Endothelial cell of umbilical vein (primary cell): ENCODE results near the gene ARHGEF28. TPM values are rescaled to one million over a fixed set of nuclear protein-coding genes. Genes with fewer than 3 reads are reported as not detected.

Experiments
- BruUV-seq: library from RNA; stranded (reverse); fragments of 400-500 nt; replicated peaks from 2 replicates; lab custom pipeline; 2021; lab: Mats Ljungman, UMichigan
- CTCF ChIA-PET: fragments of 300-600, 350-600 bp; sonication (Branson Sonifier 250); formaldehyde crosslinking; loops from one replicate; lab custom pipeline; 2021; ENCODE audit warnings: antibody characterized with exemption, inconsistent platforms; lab: Charles Lee
- POLR2A ChIA-PET: fragments of 300-600, 350-600 bp; sonication (Branson Sonifier 250); formaldehyde crosslinking; loops from one replicate; lab custom pipeline; 2021; ENCODE audit warnings: antibody characterized with exemption, inconsistent platforms; lab: Charles Lee
- DNase-seq: peaks from one replicate; pipeline ENCODE4 v3.0.0-alpha.2; 2011; ENCODE audit warnings: low read depth, low spot score
- FAIRE-seq: peaks from 2 replicates; lab custom pipeline; 2011; peaks lifted over from hg19 to GRCh38; lab: Jason Lieb, UNC
- H2AFZ ChIP-seq: 2 replicates; pipeline ENCODE4 v1.6.0; 2012; ENCODE audit warnings: low read depth, low read length, control low read depth, inconsistent platforms
- H3K27ac ChIP-seq: 2 replicates; pipeline ENCODE4 v1.5.1; 2011; ENCODE audit warnings: low read depth, mild to moderate bottlenecking, control low read depth, low read length, moderate library complexity; ENCODE audit not compliant: insufficient read depth
- H3K27me3 ChIP-seq, 2 experiments: 2 replicates each; pipeline versions ENCODE4 v1.6.0 to v1.6.1; 2011; ENCODE audit warnings: low read length in 2 of 2, mixed read lengths in 1 of 2; ENCODE audit not compliant: control insufficient read depth in 2 of 2, insufficient read depth in 2 of 2
- H3K36me3 ChIP-seq, 2 experiments: 2 replicates in 1 of 2; 3 replicates in 1 of 2; pipeline ENCODE4 v1.5.1; 2011; ENCODE audit warnings: low read length in 2 of 2, mild to moderate bottlenecking in 1 of 2, moderate library complexity in 1 of 2; ENCODE audit not compliant: control insufficient read depth in 2 of 2, insufficient read depth in 2 of 2; ENCODE audit errors: extremely low read depth in 1 of 2
- H3K4me1 ChIP-seq: 3 replicates; pipeline ENCODE4 v1.5.1; 2011; ENCODE audit warnings: mild to moderate bottlenecking, low read length; ENCODE audit not compliant: control insufficient read depth, insufficient read depth; ENCODE audit errors: extremely low read depth
- H3K4me2 ChIP-seq: 2 replicates; pipeline ENCODE4 v1.6.1; 2011; ENCODE audit warnings: low read length, control low read depth, mixed read lengths; ENCODE audit not compliant: insufficient read depth
- H3K4me3 ChIP-seq, 3 experiments: fragments of 200-600 bp in 1 of 3; sonication (generic), shearing (Covaris generic) in 1 of 3; replicated peaks in 1 of 3; 2 replicates each; pipeline ENCODE4 v1.5.1; 2011 to 2016; ENCODE audit warnings: control low read depth in 3 of 3, low read length in 3 of 3, mild to moderate bottlenecking in 2 of 3, inconsistent platforms in 1 of 3, low read depth in 1 of 3, moderate library complexity in 1 of 3; ENCODE audit not compliant: insufficient read depth in 1 of 3
- H3K79me2 ChIP-seq: 2 replicates; pipeline ENCODE4 v1.6.0; 2012; ENCODE audit warnings: low read length, inconsistent platforms; ENCODE audit not compliant: control insufficient read depth, insufficient read depth
- H3K9ac ChIP-seq: replicated peaks from 2 replicates; pipeline ENCODE3; 2011; ENCODE audit warnings: low read length, control low read depth; ENCODE audit not compliant: insufficient read depth; ENCODE audit errors: extremely low read depth
- H3K9me1 ChIP-seq: replicated peaks from 3 replicates; pipeline ENCODE4 v1.6.0; 2011; ENCODE audit warnings: mild to moderate bottlenecking, low read length; ENCODE audit not compliant: control insufficient read depth, insufficient read depth; ENCODE audit errors: extremely low read depth
- H3K9me3 ChIP-seq: replicated peaks from 2 replicates; pipeline ENCODE4 v1.5.1; 2012; ENCODE audit warnings: low read length, inconsistent platforms; ENCODE audit not compliant: control insufficient read depth, insufficient read depth
- H4K20me1 ChIP-seq: replicated peaks from 2 replicates; pipeline ENCODE3; 2011; ENCODE audit warnings: mild to moderate bottlenecking, low read length; ENCODE audit not compliant: control insufficient read depth, insufficient read depth; ENCODE audit errors: extremely low read depth
- CTCF ChIP-seq, 2 donors: IDR thresholded peaks; 1 replicate in 1 of 2; 2 replicates in 1 of 2; pipeline ENCODE4 v1.5.1; 2011; ENCODE audit warnings: low read length in 2 of 2, mild to moderate bottlenecking in 2 of 2, moderate library complexity in 2 of 2, control low read depth in 1 of 2, inconsistent platforms in 1 of 2, low read depth in 1 of 2; ENCODE audit not compliant: insufficient read depth in 1 of 2; ENCODE audit errors: extremely low read depth in 1 of 2
- EZH2 ChIP-seq: IDR thresholded peaks from 2 replicates; pipeline ENCODE4 v1.6.1; 2012; ENCODE audit warnings: borderline replicate concordance, low read depth, mild to moderate bottlenecking, moderate library complexity, low read length, inconsistent platforms; ENCODE audit not compliant: severe bottlenecking
- FOS ChIP-seq: IDR thresholded peaks from 2 replicates; pipeline ENCODE4 v1.6.1; 2011; ENCODE audit warnings: mild to moderate bottlenecking, low read length, moderate library complexity, borderline replicate concordance; ENCODE audit not compliant: insufficient read depth
- GATA2 ChIP-seq: IDR thresholded peaks from 2 replicates; pipeline ENCODE4 v1.7.0; 2011; ENCODE audit warnings: low read depth, mild to moderate bottlenecking, moderate library complexity, mixed read lengths, low read length; ENCODE audit not compliant: insufficient read length, insufficient read depth
- JUN ChIP-seq: IDR thresholded peaks from 2 replicates; pipeline ENCODE4 v1.6.1; 2011; ENCODE audit warnings: borderline replicate concordance, low read depth; ENCODE audit not compliant: insufficient read length, insufficient read depth
- MAX ChIP-seq: IDR thresholded peaks from 2 replicates; pipeline ENCODE4 v1.6.1; 2011; ENCODE audit not compliant: insufficient read depth, insufficient read length
- MYC ChIP-seq: IDR thresholded peaks from one replicate; pipeline ENCODE4 v1.6.1; 2011; ENCODE audit warnings: mild to moderate bottlenecking, low read depth, low read length
- POLR2A ChIP-seq: IDR thresholded peaks from 2 replicates; pipeline ENCODE4 v1.6.1; 2012; ENCODE audit warnings: low read depth, mild to moderate bottlenecking, control low read depth, low read length
- POLR2AphosphoS5 ChIP-seq: IDR thresholded peaks from 2 replicates; pipeline ENCODE4 v1.6.1; 2012; ENCODE audit warnings: low read depth, mild to moderate bottlenecking, control low read depth, low read length, moderate library complexity; ENCODE audit not compliant: insufficient read depth
- dilution Hi-C: fragments of 300-500 bp; cut with MboI; formaldehyde crosslinking; loops from one replicate; pipeline ENCODE4 v1.15.0; 2019; ENCODE audit warnings: low sequenced_read_pairs; ENCODE audit not compliant: extremely low pct_ligation_motif_present
- intact Hi-C: fragments of 100-400 bp; cut with micrococcal nuclease; formaldehyde crosslinking; loops from one replicate; pipeline ENCODE4 v1.10.0; 2022
- polyA plus RNA-seq, 4 experiments: library from polyadenylated mRNA; depleted of rRNA in 3 of 4; stranded (reverse) in 3 of 4; unstranded in 1 of 4; fragments of >200 nt; gene quantifications; 2 replicates each; pipeline versions ENCODE4 v1.2.1 to v1.2.3, GENCODE V29; 2011 to 2012; ENCODE audit warnings: missing spikeins in 1 of 4
- total RNA-seq: library from RNA; stranded (reverse); gene quantifications from 2 replicates; pipeline ENCODE4 v1.2.3, GENCODE V29; 2021

The ARHGEF28 gene
- total and polyA plus RNA-seq, 2 donors (not counting 3 experiments of a cell fraction or from before 2014, with no cell fraction given): 29.5 to 108 TPM

- ChIA-PET POLR2A (no interaction called here), CTCF (interaction anchor here (0.7 to 1.5 kb wide), 5 partner anchors 11 to 232 kb away, joined by 3 to 7 read pairs (median 3); no protein-coding TSS in a partner anchor)
- H3K4me1 ChIP-seq: peaks cover 17% of the 10 kb centered on the region
Measured at GRCh38 chr5:73822989-73823339, 197.0 kb downstream of the ARHGEF28 start.

GRCh38 chr5:73823508-73823925 lies 197.5 kb downstream of the ARHGEF28 start:
- Histone ChIP-seq H3K36me3 (peaks cover 4 to 9% of the 10 kb centered on the region in 2 experiments), H3K9ac (no peak overlapping the region), H3K27ac (no peak overlapping the region), H2AFZ (no peak overlapping the region), H3K79me2 (peaks cover 14% of the 10 kb centered on the region), H3K27me3 (no peaks in the 10 kb centered on the region), H3K9me3 (no peaks in the 10 kb centered on the region), H3K4me2 (no peak overlapping the region), H3K4me3 (no peak overlapping the region), H3K4me1 (peaks cover 17% of the 10 kb centered on the region), H3K9me1 (no peaks in the 10 kb centered on the region), H4K20me1 (no peaks in the 10 kb centered on the region)
- CTCF ChIA-PET: interaction anchor here (1.5 kb wide), 2 partner anchors 217 to 226 kb away, joined by 3 read pairs; no protein-coding TSS in a partner anchor
- BruUV-seq: no TSS peak
- DNase-seq: peak; percentile 21
- no peak for FAIRE-seq
- dilution Hi-C loops: no loop called here
- POLR2A ChIA-PET: no interaction called here
- intact Hi-C loops: no loop called here
- TF ChIP-seq POLR2AphosphoS5: no peak
- no peak for TF ChIP-seq GATA2
- TF ChIP-seq MAX: no peak
- no peak for TF ChIP-seq JUN
- no peak for TF ChIP-seq FOS
- TF ChIP-seq CTCF (IDR thresholded peaks at IDR 0.05; ENCODE audit: extremely low read depth in 1 of 2, insufficient read depth in 1 of 2, low read depth in 1 of 2, low read length in 2 of 2): no peak
- TF ChIP-seq MYC: no peak
- TF ChIP-seq POLR2A: no peak
- no peak for TF ChIP-seq EZH2

More at GRCh38 chr5:73822989-73823339, 197.0 kb downstream of the ARHGEF28 start:
- Histone ChIP-seq H3K79me2 (peaks cover 10% of the 10 kb centered on the region), H3K9ac (no peak overlapping the region), H3K4me2 (no peak overlapping the region), H3K9me1 (no peaks in the 10 kb centered on the region), H3K27ac (no peak overlapping the region), H3K9me3 (no peaks in the 10 kb centered on the region), H3K4me3 (no peak overlapping the region), H4K20me1 (no peaks in the 10 kb centered on the region), H3K27me3 (no peaks in the 10 kb centered on the region), H3K36me3 (peaks cover 4 to 7% of the 10 kb centered on the region in 2 experiments), H2AFZ (no peak overlapping the region)
- FAIRE-seq (no peak), DNase-seq (peak; percentile 35)
- intact Hi-C loops: no loop called here
- BruUV-seq: no TSS peak
- dilution Hi-C loops: no loop called here
- TF ChIP-seq FOS (peak; percentile 46), CTCF (IDR thresholded peaks at IDR 0.05; ENCODE audit: extremely low read depth in 1 of 2, insufficient read depth in 1 of 2, low read depth in 1 of 2, low read length in 2 of 2) (no peak)
